OCI-LY7 (cell line): Measurements from ENCODE around the gene AKIRIN2. TPM values are rescaled to one million over a fixed set of nuclear protein-coding genes. Genes with fewer than 3 reads are reported as not detected.
A peak's percentile ranks its signal among the peaks of the same experiment; 100 is the strongest.

ENCODE experiments used
- Bru-seq: library from RNA; stranded (reverse); fragments of 400-500 nt; gene quantifications from one replicate; lab custom pipeline; 2021; lab: Mats Ljungman, UMichigan
- BruChase-seq, 2 experiments: library from RNA; stranded (reverse); fragments of 400-500 nt; gene quantifications; one replicate each; lab custom pipeline; 2021; lab: Mats Ljungman, UMichigan
- BruUV-seq: library from RNA; stranded (reverse); fragments of 400-500 nt; replicated peaks from 2 replicates; lab custom pipeline; 2021; lab: Mats Ljungman, UMichigan
- CTCF ChIA-PET: fragments of 300-600 bp; sonication (Branson Sonifier 250); formaldehyde crosslinking; loops from one replicate; lab custom pipeline; 2022; ENCODE audit warnings: antibody characterized with exemption; ENCODE audit not compliant: unreplicated experiment; lab: Charles Lee
- POLR2A ChIA-PET: fragments of 300-600 bp; sonication (Branson Sonifier 250); formaldehyde crosslinking; loops from one replicate; lab custom pipeline; 2022; ENCODE audit warnings: antibody characterized with exemption; lab: Charles Lee
- DNase-seq: peaks from one replicate; pipeline ENCODE4 v3.0.0-alpha.2; 2015; ENCODE audit warnings: low spot score
- H2AFZ ChIP-seq: fragments of 200-600 bp; sonication (generic), shearing (Covaris generic); 2 replicates; pipeline ENCODE4 v1.6.1; 2014; ENCODE audit warnings: mild to moderate bottlenecking, antibody characterized with exemption, low read length, moderate library complexity
- H3K27ac ChIP-seq: fragments of 200-600 bp; sonication (generic); 2 replicates; pipeline ENCODE4 v1.5.1; 2014; ENCODE audit warnings: mixed run types, low read depth, mild to moderate bottlenecking, moderate library complexity, low read length, inconsistent platforms; ENCODE audit not compliant: poor library complexity, severe bottlenecking
- H3K36me3 ChIP-seq: fragments of 200-600 bp; sonication (generic); 2 replicates; pipeline ENCODE4 v1.6.1; 2014; ENCODE audit warnings: mild to moderate bottlenecking, antibody characterized with exemption, low read length, moderate library complexity, mixed read lengths; ENCODE audit not compliant: insufficient read depth
- H3K4me1 ChIP-seq: fragments of 200-600 bp; sonication (generic); 2 replicates; pipeline ENCODE4 v1.5.1; 2014; ENCODE audit warnings: mild to moderate bottlenecking, low read length; ENCODE audit not compliant: insufficient read depth, poor library complexity, severe bottlenecking
- H3K4me2 ChIP-seq: fragments of 200-600 bp; sonication (generic); 2 replicates; pipeline ENCODE4 v1.6.1; 2014; ENCODE audit warnings: mild to moderate bottlenecking, low read length
- H3K4me3 ChIP-seq: fragments of 200-600 bp; sonication (generic); 2 replicates; pipeline ENCODE4 v1.5.1; 2014; ENCODE audit warnings: mild to moderate bottlenecking, low read depth, low read length; ENCODE audit not compliant: poor library complexity, severe bottlenecking
- H3K79me2 ChIP-seq: fragments of 200-600 bp; sonication (generic); 2 replicates; pipeline ENCODE4 v1.6.1; 2016; ENCODE audit warnings: low read depth, mild to moderate bottlenecking, low read length, moderate library complexity, mixed read lengths; ENCODE audit not compliant: insufficient read depth
- H3K9me2 ChIP-seq: fragments of 200-600 bp; sonication (generic); 2 replicates; pipeline ENCODE4 v1.6.1; 2016; ENCODE audit warnings: mild to moderate bottlenecking, low read length, mixed read lengths; ENCODE audit not compliant: insufficient read depth
- H3K9me3 ChIP-seq: fragments of 200-600 bp; sonication (generic); 2 replicates; pipeline ENCODE4 v1.6.1; 2014; ENCODE audit warnings: mild to moderate bottlenecking, mixed run types, low read length, mixed read lengths
- H4K20me1 ChIP-seq: fragments of 200-600 bp; sonication (generic); 2 replicates; pipeline ENCODE4 v1.6.1; 2014; ENCODE audit warnings: mild to moderate bottlenecking, antibody characterized with exemption, low read length, moderate library complexity, mixed read lengths; ENCODE audit not compliant: insufficient read depth
- EZH2phosphoT487 ChIP-seq: fragments of 200-600 bp; sonication (generic); IDR thresholded peaks from 2 replicates; pipeline ENCODE4 v1.6.1; 2018; ENCODE audit warnings: low read depth, borderline replicate concordance, mild to moderate bottlenecking, mixed run types, antibody characterized with exemption, low read length, moderate library complexity, mixed read lengths
- intact Hi-C: fragments of 100-400 bp; cut with micrococcal nuclease; formaldehyde crosslinking; loops from one replicate; pipeline ENCODE4 v1.10.0; 2022; ENCODE audit not compliant: unreplicated experiment
- long read RNA-seq: library from polyadenylated mRNA; stranded (forward); transcript quantifications from one replicate; pipeline ENCODE4 v2.0.0, GENCODE V29; 2022
- total RNA-seq, 2 experiments: library from RNA; depleted of rRNA in 1 of 2; stranded (reverse); fragments of >200 nt in 1 of 2; shearing (Covaris generic) in 1 of 2; gene quantifications; 2 replicates each; pipeline ENCODE4 v1.2.3, GENCODE V29; 2014 to 2022
- TF ChIP-seq, protein P1 (sequence below): fragments of 200-600 bp; sonication (generic); conservative IDR thresholded peaks from 2 replicates; pipeline ENCODE4 v1.5.1; 2014; ENCODE audit warnings: mild to moderate bottlenecking, antibody characterized with exemption, low read length, moderate library complexity, mixed read lengths

AKIRIN2 gene
- total RNA-seq (2014; rRNA removed; shearing (Covaris generic)) = 70.3 and 70.4 TPM in 2 replicates
- 127 and 129 TPM in 2 replicates for total RNA-seq (2022)
- Bru-seq, nascent RNA = percentile 99 among the genes with signal in this experiment
- percentile 95 among the genes with signal in this experiment for BruChase-seq, experiment 1, labeled RNA remaining after a 6-hour chase
- BruChase-seq, experiment 2, labeled RNA remaining after a 2-hour chase = percentile 94 among the genes with signal in this experiment
- long read RNA-seq, transcript AKIRIN2-201 (5 exons, 1,662 nt) = major isoform, 144 of 169 reads
- long read RNA-seq, partial matches to known transcripts = 2 of 169 reads
- long read RNA-seq, other reads (novel, unspliced or antisense) = 23 of 169 reads

DNA sequence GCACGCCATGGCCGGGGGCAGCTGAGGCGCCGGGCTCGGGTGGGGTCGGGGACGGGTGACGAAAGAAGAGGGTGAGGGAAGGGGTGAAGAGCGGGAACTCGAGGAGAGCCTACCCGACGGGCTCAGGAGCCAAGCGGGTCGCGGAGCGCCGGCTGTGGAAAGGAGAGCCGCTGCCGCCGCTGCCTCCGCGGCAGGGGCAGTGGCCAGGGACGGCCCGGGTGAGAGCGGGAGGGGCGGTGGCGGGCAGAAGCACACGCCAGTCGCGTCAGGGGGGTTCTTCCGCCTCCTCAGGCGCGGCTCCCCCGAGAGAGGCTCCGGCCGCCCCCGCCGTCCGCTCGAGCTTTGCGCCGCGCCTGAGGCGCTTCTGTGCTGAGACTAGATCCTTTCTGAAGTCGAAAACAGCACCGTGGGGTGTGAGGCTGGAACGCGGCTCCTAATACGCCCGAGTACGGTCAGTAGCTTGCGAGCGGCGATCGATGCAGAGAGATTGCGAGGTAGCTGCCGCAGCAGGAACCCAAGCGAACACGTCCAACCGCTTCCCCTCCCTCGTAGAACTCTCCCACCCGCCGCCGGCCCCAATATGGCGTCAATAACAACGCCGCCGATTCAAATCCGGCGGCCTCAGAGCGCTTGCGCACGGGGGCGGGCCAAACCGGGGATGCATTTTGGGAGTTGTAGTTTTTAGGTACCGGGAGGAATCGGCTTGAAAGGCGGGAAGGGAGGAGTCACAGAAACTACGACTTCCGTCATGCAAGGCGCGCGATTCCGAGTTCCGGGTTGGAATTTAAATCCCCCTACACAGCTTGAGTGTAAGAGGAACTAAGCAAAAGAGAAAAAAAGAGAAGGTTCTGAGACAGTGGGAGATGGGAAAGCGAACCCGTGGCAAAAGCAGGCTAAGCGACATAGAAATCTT is at the start of gene AKIRIN2:
Gene AKIRIN2 (minus strand): TSS at position 558 of the 913 bp plus-strand sequence. CDS start 549 bp downstream, at position 9.
- H3K4me2 ChIP-seq = peak within 1 kb of the TSS; percentile 99
- intact Hi-C loops = loop anchor here (1.0 to 5.0 kb wide), 7 partner anchors 53 to 915 kb away; partner anchors contain the start of gene CFAP206
- POLR2A ChIA-PET = interaction anchor here (0.6 to 6.8 kb wide), 25 partner anchors 8 to 929 kb away, joined by 3 to 67 read pairs (median 3); no protein-coding TSS in a partner anchor
- peaks cover 60% of the 10 kb centered on the region for H3K79me2 ChIP-seq
- peak within 1 kb of the TSS; percentile 94 for H3K4me3 ChIP-seq
- CTCF ChIA-PET = no interaction called here
- DNase-seq = peak; percentile 100
- H4K20me1 ChIP-seq = peaks cover 41% of the 10 kb centered on the region
- H3K27ac ChIP-seq = peak within 1 kb of the TSS; percentile 89
- no peaks in the 10 kb centered on the region for H3K9me2 ChIP-seq
- TF ChIP-seq EZH2phosphoT487 = no peak
- TF ChIP-seq, protein P1, sequence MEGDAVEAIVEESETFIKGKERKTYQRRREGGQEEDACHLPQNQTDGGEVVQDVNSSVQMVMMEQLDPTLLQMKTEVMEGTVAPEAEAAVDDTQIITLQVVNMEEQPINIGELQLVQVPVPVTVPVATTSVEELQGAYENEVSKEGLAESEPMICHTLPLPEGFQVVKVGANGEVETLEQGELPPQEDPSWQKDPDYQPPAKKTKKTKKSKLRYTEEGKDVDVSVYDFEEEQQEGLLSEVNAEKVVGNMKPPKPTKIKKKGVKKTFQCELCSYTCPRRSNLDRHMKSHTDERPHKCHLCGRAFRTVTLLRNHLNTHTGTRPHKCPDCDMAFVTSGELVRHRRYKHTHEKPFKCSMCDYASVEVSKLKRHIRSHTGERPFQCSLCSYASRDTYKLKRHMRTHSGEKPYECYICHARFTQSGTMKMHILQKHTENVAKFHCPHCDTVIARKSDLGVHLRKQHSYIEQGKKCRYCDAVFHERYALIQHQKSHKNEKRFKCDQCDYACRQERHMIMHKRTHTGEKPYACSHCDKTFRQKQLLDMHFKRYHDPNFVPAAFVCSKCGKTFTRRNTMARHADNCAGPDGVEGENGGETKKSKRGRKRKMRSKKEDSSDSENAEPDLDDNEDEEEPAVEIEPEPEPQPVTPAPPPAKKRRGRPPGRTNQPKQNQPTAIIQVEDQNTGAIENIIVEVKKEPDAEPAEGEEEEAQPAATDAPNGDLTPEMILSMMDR = no peak
- no peaks in the 10 kb centered on the region for H3K9me3 ChIP-seq
- peaks cover 50% of the 10 kb centered on the region for H3K4me1 ChIP-seq
- H2AFZ ChIP-seq = peak within 1 kb of the TSS; percentile 43; the same call in 1 of the 2 replicates
- no TSS peak for BruUV-seq
- peaks cover 46% of the 10 kb centered on the region for H3K36me3 ChIP-seq

- Histone ChIP-seq H4K20me1 (no peaks in the 10 kb centered on the region), H3K9me3 (no peaks in the 10 kb centered on the region; the same call in 1 of the 2 replicates), H3K4me1 (peaks cover 3% of the 10 kb centered on the region), H3K79me2 (no peaks in the 10 kb centered on the region), H3K4me3 (no peak overlapping the region), H2AFZ (peak overlapping the region; percentile 40), H3K9me2 (no peaks in the 10 kb centered on the region), H3K27ac (no peak overlapping the region), H3K4me2 (no peak overlapping the region), H3K36me3 (no peaks in the 10 kb centered on the region)
- TF ChIP-seq, protein P1 = no peak
- no peak for TF ChIP-seq EZH2phosphoT487
- ChIA-PET CTCF (interaction anchor here (1.0 kb wide), 1 partner anchor 9 kb away, joined by 3 read pairs; no protein-coding TSS in a partner anchor), POLR2A (interaction anchor here (0.7 to 3.6 kb wide), 4 partner anchors 9 to 19 kb away, joined by 4 to 20 read pairs (median 4); no protein-coding TSS in a partner anchor)
- BruUV-seq = no TSS peak
- intact Hi-C loops = no loop called here
- DNase-seq = peak; percentile 19
Observed at GRCh38 chr6:87747646-87748045, 45.6 kb upstream of the AKIRIN2 start.
